ENCODE data around the gene CNTRL. TPM values are rescaled to one million over a fixed set of nuclear protein-coding genes. Genes with fewer than 3 reads are reported as not detected.
"Not testable (repeated sequence)": the region's sequence is repeated elsewhere in the genome, so short reads cannot be mapped to it uniquely, and the experiment has no call there.

CNTRL gene
- total RNA-seq (2021): 41.6 and 44.9 TPM in 2 replicates
- Bru-seq, nascent RNA: percentile 75 among the genes with signal in this experiment
- percentile 72 among the genes with signal in this experiment for BruChase-seq, experiment 1, labeled RNA remaining after a 2-hour chase
- percentile 70 among the genes with signal in this experiment for BruChase-seq, experiment 2, labeled RNA remaining after a 6-hour chase
- long read RNA-seq, partial matches to known transcripts: 5 of 20 reads
- long read RNA-seq, other reads (novel, unspliced or antisense): 14 of 20 reads

DNA sequence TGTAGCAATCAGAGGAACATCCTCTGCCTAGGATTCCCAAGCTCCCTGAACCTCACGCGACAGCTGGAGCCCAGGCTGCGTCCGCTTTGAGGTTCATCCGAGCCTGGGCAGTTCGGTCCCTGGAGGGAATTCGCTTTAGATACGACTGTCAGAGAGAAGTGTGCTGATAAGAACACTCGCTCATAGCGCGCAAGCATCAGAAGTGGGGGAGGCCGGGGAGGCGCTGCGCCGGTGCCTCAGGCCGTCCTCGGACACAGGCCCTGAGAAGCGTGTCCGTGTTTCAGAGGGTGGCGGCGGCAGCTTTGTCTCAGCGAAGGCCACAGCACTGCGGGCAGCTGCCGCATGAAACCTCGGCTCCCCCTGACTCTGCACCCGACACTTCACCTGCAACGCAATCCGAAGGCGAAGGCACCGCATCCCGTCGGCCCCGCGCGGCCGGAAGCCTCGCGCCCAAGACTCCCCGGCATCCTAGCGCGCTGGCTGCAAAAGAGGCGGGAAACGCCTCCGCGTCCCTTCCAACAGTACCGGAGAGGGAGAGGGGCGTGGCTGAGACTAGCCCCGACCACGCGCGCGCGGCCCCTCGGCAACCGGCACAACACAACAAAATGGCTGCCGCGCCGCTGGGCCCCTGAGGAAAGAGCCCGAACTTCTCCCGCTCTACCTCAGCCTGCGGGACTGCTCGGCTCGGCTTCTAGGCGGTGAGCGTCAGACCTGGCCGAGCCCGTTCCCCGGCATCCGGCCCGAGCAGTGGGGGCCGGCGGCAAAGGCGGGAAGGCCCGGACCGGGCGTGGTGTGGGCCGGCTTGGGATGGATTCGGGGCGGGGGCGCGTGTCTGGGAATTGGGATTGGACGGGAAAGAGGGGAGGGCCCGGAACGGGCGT is at the start of gene CNTRL:
Gene CNTRL (plus strand): TSS at position 586 of the 881 bp plus-strand sequence. CDS start 13,372 bp downstream, outside the sequence.
- peak; percentile 64 to 90 for DNase-seq
- intact Hi-C loops (cut with micrococcal nuclease; ENCODE audit: unreplicated experiment): loop anchor here (1.0 to 10.0 kb wide), 4 partner anchors 46 to 210 kb away; no protein-coding TSS in a partner anchor
- peak within 1 kb of the TSS; percentile 69 for H3K4me3 ChIP-seq

GRCh38 chr9:121026260-121026691 is 48.5 kb upstream of the CNTRL start:
- intact Hi-C loops (cut with micrococcal nuclease; ENCODE audit: unreplicated experiment): no loop called here
- Histone ChIP-seq H3K4me2 (peak overlapping the region; percentile 30), H3K36me3 (ENCODE audit: low read depth) (no peaks in the 10 kb centered on the region), H3K9me3 (ENCODE audit: insufficient read depth, low read depth) (no peaks in the 10 kb centered on the region), H3K9me2 (ENCODE audit: insufficient read depth) (no peaks in the 10 kb centered on the region; the same call in 1 of the 2 replicates), H2AFZ (no peak overlapping the region), H3K27ac (no peak overlapping the region), H3K4me3 (no peak overlapping the region), H4K20me1 (ENCODE audit: insufficient read depth) (no peaks in the 10 kb centered on the region), H3K27me3 (ENCODE audit: insufficient read depth, low read depth) (no peaks in the 10 kb centered on the region), H3K79me2 (ENCODE audit: low read depth) (no peaks in the 10 kb centered on the region), H3F3A (ENCODE audit: insufficient read depth, low read depth) (peaks cover 15% of the 10 kb centered on the region), H3K4me1 (replicated peaks; ENCODE audit: insufficient read depth) (peaks cover 19% of the 10 kb centered on the region; the same call in 1 of the 2 replicates)
- peak in 1 of 2 experiments; percentile 78 for DNase-seq
- POLR2A ChIA-PET (ENCODE audit: unreplicated experiment): no interaction called here
- no peak for TF ChIP-seq EZH2 (IDR thresholded peaks at IDR 0.05; ENCODE audit: low read depth)
- TF ChIP-seq, protein P1, sequence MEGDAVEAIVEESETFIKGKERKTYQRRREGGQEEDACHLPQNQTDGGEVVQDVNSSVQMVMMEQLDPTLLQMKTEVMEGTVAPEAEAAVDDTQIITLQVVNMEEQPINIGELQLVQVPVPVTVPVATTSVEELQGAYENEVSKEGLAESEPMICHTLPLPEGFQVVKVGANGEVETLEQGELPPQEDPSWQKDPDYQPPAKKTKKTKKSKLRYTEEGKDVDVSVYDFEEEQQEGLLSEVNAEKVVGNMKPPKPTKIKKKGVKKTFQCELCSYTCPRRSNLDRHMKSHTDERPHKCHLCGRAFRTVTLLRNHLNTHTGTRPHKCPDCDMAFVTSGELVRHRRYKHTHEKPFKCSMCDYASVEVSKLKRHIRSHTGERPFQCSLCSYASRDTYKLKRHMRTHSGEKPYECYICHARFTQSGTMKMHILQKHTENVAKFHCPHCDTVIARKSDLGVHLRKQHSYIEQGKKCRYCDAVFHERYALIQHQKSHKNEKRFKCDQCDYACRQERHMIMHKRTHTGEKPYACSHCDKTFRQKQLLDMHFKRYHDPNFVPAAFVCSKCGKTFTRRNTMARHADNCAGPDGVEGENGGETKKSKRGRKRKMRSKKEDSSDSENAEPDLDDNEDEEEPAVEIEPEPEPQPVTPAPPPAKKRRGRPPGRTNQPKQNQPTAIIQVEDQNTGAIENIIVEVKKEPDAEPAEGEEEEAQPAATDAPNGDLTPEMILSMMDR (conservative IDR thresholded peaks at IDR 0.05): no peak
- CTCF ChIA-PET: no interaction called here
- no TSS peak for BruUV-seq (replicated peaks)

More for the DNA sequence above, at the start of gene CNTRL:
- Histone ChIP-seq H2AFZ (peak within 1 kb of the TSS; percentile 98), H3K4me1 (replicated peaks; ENCODE audit: insufficient read depth) (peaks cover 15% of the 10 kb centered on the region; the same call in 1 of the 2 replicates), H3K9me3 (ENCODE audit: insufficient read depth, low read depth) (no peaks in the 10 kb centered on the region), H3K9me2 (ENCODE audit: insufficient read depth) (no peaks in the 10 kb centered on the region), H3K79me2 (ENCODE audit: low read depth) (no peaks in the 10 kb centered on the region), H3F3A (ENCODE audit: insufficient read depth, low read depth) (peaks cover 15% of the 10 kb centered on the region), H3K4me2 (peak within 1 kb of the TSS; percentile 78), H3K36me3 (ENCODE audit: low read depth) (no peaks in the 10 kb centered on the region), H3K27ac (peak within 1 kb of the TSS; percentile 26; the same call in 1 of the 2 replicates), H4K20me1 (ENCODE audit: insufficient read depth) (no peaks in the 10 kb centered on the region), H3K27me3 (ENCODE audit: insufficient read depth, low read depth) (no peaks in the 10 kb centered on the region)
- ChIA-PET POLR2A (ENCODE audit: unreplicated experiment) (interaction anchor here (0.5 kb wide), 1 partner anchor 47 kb away, joined by 6 read pairs; no protein-coding TSS in a partner anchor), CTCF (interaction anchor here (1.0 kb wide), 1 partner anchor 10 kb away, joined by 5 read pairs; no protein-coding TSS in a partner anchor)
- BruUV-seq (replicated peaks): TSS peak; percentile 82
- TF ChIP-seq, protein P1 (conservative IDR thresholded peaks at IDR 0.05): no peak
- TF ChIP-seq EZH2 (IDR thresholded peaks at IDR 0.05; ENCODE audit: low read depth): no peak

- H3F3A ChIP-seq (ENCODE audit: insufficient read depth, low read depth): peaks cover 15% of the 10 kb centered on the region
- no peak for DNase-seq
- H3K4me3 ChIP-seq: no peak overlapping the region
- H3K4me2 ChIP-seq: peak overlapping the region; percentile 30; the same call in 1 of the 2 replicates
- BruUV-seq (replicated peaks): no TSS peak
- H3K9me2 ChIP-seq (ENCODE audit: insufficient read depth): no peaks in the 10 kb centered on the region; the same call in 1 of the 2 replicates
- no peaks in the 10 kb centered on the region for H3K27me3 ChIP-seq (ENCODE audit: insufficient read depth, low read depth)
- no peak for TF ChIP-seq EZH2 (IDR thresholded peaks at IDR 0.05; ENCODE audit: low read depth)
- TF ChIP-seq, protein P1 (conservative IDR thresholded peaks at IDR 0.05): no peak
- POLR2A ChIA-PET (ENCODE audit: unreplicated experiment): no interaction called here
- H3K27ac ChIP-seq: no peak overlapping the region
- intact Hi-C loops (cut with micrococcal nuclease; ENCODE audit: unreplicated experiment): no loop called here
- H3K4me1 ChIP-seq (replicated peaks; ENCODE audit: insufficient read depth): peaks cover 19% of the 10 kb centered on the region; the same call in 1 of the 2 replicates
- no peaks in the 10 kb centered on the region for H4K20me1 ChIP-seq (ENCODE audit: insufficient read depth)
- H3K36me3 ChIP-seq (ENCODE audit: low read depth): no peaks in the 10 kb centered on the region
- H3K9me3 ChIP-seq (ENCODE audit: insufficient read depth, low read depth): no peaks in the 10 kb centered on the region
- H2AFZ ChIP-seq: no peak overlapping the region
- no peaks in the 10 kb centered on the region for H3K79me2 ChIP-seq (ENCODE audit: low read depth)
- CTCF ChIA-PET: no interaction called here
These were observed 48.0 kb upstream of the CNTRL start for GRCh38 chr9:121026768-121027167.

- CTCF ChIA-PET; H3K79me2 ChIP-seq (ENCODE audit: low read depth); H3K27ac ChIP-seq; H3K4me3 ChIP-seq; H3K4me2 ChIP-seq; H3K9me2 ChIP-seq (ENCODE audit: insufficient read depth); H4K20me1 ChIP-seq (ENCODE audit: insufficient read depth); H2AFZ ChIP-seq; H3K36me3 ChIP-seq (ENCODE audit: low read depth); POLR2A ChIA-PET (ENCODE audit: unreplicated experiment); H3K27me3 ChIP-seq (ENCODE audit: insufficient read depth, low read depth); DNase-seq; H3K9me3 ChIP-seq (ENCODE audit: insufficient read depth, low read depth); BruUV-seq (replicated peaks); intact Hi-C loops (cut with micrococcal nuclease; ENCODE audit: unreplicated experiment): not testable (repeated sequence)
- Histone ChIP-seq H3K4me1 (replicated peaks; ENCODE audit: insufficient read depth) (peaks cover 19% of the 10 kb centered on the region; the same call in 1 of the 2 replicates), H3F3A (ENCODE audit: insufficient read depth, low read depth) (peaks cover 15% of the 10 kb centered on the region)
These were observed 46.5 kb upstream of the CNTRL start for GRCh38 chr9:121028285-121028684.

Data from PC-9 (cell line).